M059J (cell line): ENCODE data around the gene FMN1. TPM values are rescaled to one million over a fixed set of nuclear protein-coding genes. Genes with fewer than 3 reads are reported as not detected.
A peak's percentile ranks its signal among the peaks of the same experiment; 100 is the strongest.

Experiments
- DNase-seq: peaks from one replicate; pipeline ENCODE4 v3.0.0-alpha.2; 2012; ENCODE audit warnings: low read depth
- total RNA-seq: library from RNA; depleted of rRNA; stranded (reverse); fragments of >200 nt; shearing (Covaris generic); gene quantifications from 2 replicates; pipeline ENCODE4 v1.2.3, GENCODE V29; 2014

FMN1 gene
- total RNA-seq, 1 experiment from 2014 or later, result 7.7 TPM

DNA sequence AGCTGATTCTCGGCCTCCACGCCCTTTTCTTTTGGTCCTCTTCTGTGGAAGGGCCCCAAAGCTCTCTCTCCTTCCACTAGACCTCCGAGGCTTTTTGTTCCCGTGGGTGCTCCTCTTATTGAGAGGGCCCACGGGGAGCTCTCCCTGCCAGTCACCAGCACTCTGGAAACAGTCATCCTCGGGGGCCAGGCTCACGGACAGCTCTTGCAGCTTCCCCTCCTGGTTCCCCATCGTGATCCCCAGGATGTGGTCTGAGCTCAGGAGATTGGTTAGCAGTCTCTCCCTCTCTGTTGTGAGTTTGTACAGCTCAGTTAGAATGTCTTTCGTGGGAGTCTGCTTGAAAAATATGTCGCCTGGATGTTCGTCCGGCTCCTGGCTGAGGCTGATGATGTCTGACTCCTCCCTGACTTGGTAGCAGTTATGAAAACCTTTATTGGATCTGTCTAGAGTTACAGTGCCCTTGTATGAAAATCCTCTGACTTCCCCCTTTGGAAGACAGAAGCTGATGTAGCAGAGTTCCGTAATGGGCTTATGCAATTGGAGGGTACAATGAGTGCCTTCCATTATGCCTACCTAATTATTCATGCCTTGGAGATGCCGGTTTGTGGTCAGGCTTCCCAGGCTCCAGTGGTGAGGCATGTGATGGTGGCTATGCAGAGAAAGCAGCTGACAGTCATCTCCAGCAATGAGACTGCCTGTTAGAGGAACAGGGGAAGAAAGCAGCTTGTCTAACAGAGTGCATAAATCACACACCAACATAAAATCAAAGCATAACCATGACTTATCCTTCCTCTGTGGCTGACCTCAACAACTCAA, 40.0 kb downstream of the FMN1 start:
- DNase-seq, result peak; percentile 97

GRCh38 chr15:33153548-33153947, 41.0 kb downstream of the FMN1 start:
- no peak for DNase-seq

DNA sequence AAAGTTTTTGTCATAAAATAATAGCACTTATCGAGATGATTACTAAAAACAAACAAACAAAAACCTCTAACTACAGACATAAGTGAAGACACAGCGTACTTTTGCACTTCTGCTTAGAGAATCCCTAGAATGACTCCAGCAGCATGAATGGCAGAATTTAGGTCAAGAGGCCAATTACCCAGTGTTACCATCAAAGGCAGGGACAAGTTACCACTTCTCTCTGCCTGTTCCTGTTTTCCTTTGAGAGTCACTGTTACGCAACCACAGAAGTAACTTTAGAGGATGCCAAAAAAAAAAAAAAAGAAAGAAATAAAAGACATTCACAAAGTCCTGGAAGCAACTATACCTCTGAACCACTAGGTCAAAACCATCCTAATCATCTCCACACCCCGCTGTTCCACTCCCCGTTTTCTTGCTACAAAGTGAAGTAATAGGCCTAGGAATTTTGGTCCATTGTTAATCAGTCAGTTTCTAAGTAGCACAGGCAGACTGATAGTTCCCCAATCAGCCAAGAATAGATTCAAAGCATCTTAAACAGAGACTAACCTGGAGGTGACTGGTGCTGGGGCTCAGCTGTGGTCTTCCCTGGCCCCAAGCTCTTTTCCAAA, 41.9 kb downstream of the FMN1 start:
- DNase-seq, result peak; percentile 54

- DNase-seq, result no peak
Observed at GRCh38 chr15:33150971-33151370, 43.5 kb downstream of the FMN1 start.

GRCh38 chr15:33150431-33150941, 44.0 kb downstream of the FMN1 start:
- no peak for DNase-seq

- peak; percentile 65 for DNase-seq
Observed at GRCh38 chr15:33149919-33150318, 44.6 kb downstream of the FMN1 start.

GRCh38 chr15:33148129-33148751, 46.3 kb downstream of the FMN1 start:
- DNase-seq, result no peak

GRCh38 chr15:33146051-33146450, 48.5 kb downstream of the FMN1 start:
- DNase-seq, result no peak

DNA sequence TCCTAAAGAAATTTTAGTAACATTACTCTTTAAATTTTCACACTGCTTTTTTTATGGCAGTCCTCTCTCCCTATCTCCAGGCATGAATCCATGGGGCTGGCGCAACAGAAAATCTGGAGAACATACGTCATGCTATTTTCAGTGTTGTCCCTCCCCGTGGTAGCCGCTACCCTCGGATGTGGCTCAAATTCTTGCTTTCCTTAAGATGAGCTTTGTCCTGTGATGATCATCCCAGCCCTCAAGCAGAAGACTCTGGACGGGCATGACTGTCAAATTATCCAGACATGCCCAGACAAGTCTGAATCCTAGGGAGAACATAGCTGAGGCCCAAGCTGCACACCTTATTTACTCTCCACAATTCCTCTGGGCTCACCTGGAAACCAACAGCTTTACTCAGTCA, 49.1 kb downstream of the FMN1 start:
- DNase-seq, result no peak

DNA sequence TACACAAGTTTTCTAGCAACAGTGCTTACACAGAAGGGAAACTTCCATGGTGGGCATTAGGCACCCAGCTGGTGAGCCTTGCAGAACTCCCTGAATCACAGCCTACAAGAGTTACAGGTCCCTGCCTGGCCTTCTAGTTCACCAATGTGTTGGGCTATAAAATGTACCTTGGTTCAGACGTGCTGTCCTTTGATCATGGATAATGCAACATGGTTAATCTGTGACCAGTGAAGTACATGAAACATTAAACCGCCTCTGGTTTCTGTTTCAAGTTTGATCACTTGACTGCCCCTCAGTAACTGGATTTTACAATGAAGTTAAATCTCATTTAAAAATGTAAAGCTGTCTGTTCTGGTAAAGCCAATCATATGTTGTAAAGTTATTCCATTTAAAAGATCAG, 51.8 kb downstream of the FMN1 start:
- no peak for DNase-seq

- no peak for DNase-seq
Observed at GRCh38 chr15:33138000-33138399, 56.5 kb downstream of the FMN1 start.

- no peak for DNase-seq
Observed at GRCh38 chr15:33137101-33137500, 57.4 kb downstream of the FMN1 start.

DNA sequence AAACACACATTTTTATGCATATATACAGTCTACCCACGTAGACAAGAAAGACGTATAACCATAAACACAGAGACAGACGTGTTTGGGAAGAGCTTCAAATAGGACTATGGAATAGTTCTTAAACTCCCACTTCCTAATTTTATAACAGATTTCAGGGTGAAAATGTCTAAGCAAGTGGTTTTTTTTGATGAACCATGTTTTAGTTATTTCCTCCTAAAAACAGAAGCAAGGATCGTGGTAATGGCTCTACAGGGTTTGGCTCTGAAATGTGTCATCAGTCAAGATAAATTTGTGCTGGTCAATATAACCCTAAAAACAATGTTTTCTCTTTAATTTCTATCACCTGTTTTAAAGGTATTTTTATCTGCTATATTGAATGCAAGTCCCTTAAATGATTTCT, 58.2 kb downstream of the FMN1 start:
- DNase-seq, result no peak

GRCh38 chr15:33135355-33135781, 59.1 kb downstream of the FMN1 start:
- no peak for DNase-seq

DNA sequence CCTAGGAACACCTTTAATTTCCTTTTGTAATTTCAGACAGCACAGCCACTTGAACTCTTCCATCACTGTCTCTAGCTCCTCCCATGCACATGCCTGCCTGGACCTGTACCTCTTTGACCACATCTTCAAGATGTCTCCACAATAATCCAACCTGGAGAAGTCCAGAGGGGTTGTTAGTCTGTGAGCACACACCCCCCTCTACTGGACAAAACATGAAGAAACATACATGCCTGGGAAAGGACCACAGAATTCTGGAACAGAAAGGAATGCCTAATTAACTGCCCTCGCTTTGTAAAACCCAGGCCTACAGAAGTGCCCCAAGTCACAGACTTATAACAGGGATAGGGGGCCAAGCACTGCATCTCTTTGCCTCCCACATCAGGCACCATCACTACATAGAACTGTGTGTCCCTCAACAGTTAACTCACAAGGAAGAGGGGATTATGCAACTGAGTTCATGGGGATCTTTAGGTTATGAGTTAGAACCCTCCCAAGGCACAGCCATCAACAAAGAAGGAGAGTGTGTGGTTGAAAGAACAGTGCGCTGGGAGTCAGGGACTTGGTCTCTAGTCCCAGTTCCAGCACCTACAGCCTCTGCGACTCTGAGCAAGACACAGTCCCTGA, 61.7 kb downstream of the FMN1 start:
- DNase-seq, result peak; percentile 78

- no peak for DNase-seq
Observed at GRCh38 chr15:33132233-33132580, 62.3 kb downstream of the FMN1 start.

DNA sequence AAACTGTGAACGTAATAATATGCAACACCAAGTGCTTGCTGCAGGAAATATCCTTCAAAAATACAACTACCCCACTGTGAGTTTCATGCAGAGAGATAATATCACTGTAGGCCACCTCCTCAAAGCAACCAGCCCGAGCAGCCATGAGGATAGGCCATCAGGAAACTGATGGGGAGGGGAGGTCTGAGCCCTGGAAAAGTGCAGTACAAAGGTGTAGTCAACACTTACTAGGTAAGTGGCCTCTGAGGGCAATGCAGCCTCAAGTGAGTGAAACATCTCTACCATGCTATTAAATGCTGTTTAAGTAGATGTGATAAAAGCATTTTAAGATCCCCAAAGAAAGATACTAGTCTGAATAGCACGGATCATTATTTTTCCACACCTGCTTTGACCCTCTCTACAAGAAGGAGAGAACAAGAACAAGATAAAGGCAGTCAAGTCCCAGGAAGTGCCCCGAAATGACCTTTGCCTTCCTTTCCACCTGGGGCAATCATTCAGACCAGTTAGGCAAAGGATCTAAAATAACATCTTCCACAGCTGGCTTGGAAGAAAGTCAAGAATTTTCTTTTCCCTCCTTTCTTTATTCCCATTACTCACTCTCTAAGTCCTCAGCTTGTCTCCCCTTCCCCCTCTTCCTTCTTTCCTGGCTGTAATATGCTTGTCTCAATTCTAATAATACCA, 62.8 kb downstream of the FMN1 start:
- DNase-seq, result peak; percentile 77

DNA sequence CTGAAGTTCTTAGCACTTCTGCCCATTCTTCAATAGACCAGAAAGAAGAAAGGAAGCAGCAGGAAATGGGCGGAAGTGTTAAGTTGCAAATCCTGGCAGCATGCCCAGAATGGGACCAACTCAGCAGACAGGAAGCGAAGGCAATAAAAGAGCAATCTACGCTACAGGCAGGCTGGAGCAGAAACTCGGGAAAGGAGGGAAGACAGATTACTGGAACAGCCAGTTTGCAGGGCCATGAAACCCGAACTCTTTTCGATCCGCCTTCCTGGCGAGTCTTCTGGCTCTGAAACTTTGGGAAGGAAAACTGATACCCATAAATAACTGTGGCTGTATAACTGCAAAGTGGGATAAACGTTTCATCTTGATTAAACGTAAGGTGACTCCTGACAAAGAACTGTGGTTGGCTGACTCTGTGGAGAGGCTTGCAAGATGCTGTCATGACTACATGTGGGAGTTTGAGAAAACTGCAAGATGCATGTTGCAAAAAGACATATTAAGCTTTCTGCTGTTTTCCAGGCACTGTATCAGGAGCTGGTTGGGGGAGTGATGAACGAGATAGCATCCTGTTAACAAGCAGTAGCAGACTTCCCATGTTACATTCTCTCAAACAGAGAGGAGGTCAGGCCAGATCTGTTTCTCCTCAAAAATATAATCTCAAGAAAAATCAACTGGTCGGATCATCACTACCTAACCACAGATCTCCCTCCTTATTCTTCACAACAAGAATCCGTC, 67.8 kb downstream of the FMN1 start:
- peak; percentile 96 for DNase-seq

GRCh38 chr15:33125894-33126537, 68.5 kb downstream of the FMN1 start:
- no peak for DNase-seq

- DNase-seq, result no peak
Observed at GRCh38 chr15:33124811-33125210, 69.7 kb downstream of the FMN1 start.

- no peak for DNase-seq
Observed at GRCh38 chr15:33124279-33124678, 70.2 kb downstream of the FMN1 start.
